ENCODE measurements around the gene SELENOT. TPM values are rescaled to one million over a fixed set of nuclear protein-coding genes. Genes with fewer than 3 reads are reported as not detected.

Gene SELENOT
- total and polyA plus RNA-seq, 3 donors from 2014 or later = 118 to 190 (median 135) TPM

DNA sequence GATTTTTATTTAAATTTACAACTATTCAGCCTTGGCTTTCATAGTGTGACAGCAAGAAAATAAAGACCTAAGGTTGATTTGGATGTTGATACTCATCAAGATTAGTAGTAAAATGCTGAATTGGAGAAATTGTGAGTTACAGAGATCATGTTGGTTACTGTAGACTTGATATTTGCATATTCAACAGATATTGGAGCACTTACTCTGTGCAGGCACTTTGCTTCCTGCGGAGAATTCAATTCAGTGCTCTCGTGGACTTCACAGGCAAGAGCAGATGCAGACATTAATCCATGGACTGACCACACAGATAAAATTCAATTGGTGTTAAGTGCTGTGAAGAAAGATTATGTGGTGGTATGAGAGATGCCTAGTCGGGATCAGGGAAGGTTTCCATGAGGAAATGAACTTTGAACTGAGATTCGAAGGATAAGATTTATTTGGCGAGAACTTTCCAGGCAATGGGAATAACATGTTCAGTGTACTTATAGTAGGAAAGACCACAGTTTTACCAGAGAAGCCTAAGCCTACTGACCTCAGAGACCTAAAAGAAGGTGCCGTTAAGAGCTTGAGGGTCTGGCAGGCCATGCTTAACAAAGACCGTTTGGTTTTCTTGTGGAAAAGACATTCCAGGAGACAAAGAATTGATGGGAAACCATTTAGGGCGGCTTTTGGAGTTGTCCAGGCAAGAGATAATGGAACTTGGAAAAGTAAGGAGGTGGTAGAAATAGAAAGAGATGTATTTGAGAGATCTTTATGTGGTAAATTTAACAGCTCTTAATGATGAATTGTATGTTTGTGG is 4.3 kb downstream of the SELENOT start:
- Histone ChIP-seq H3K27ac (no peak overlapping the region), H3K27me3 (no peaks in the 10 kb centered on the region), H3K4me1 (peaks cover 5% of the 10 kb centered on the region), H3K4me3 (no peak overlapping the region), H3K9me3 (no peaks in the 10 kb centered on the region), H3K36me3 (ENCODE audit: low read depth, missing control alignments) (no peaks in the 10 kb centered on the region)
- TF ChIP-seq POLR2A (IDR thresholded peaks at IDR 0.05) = no peak
- TF ChIP-seq, protein P1, sequence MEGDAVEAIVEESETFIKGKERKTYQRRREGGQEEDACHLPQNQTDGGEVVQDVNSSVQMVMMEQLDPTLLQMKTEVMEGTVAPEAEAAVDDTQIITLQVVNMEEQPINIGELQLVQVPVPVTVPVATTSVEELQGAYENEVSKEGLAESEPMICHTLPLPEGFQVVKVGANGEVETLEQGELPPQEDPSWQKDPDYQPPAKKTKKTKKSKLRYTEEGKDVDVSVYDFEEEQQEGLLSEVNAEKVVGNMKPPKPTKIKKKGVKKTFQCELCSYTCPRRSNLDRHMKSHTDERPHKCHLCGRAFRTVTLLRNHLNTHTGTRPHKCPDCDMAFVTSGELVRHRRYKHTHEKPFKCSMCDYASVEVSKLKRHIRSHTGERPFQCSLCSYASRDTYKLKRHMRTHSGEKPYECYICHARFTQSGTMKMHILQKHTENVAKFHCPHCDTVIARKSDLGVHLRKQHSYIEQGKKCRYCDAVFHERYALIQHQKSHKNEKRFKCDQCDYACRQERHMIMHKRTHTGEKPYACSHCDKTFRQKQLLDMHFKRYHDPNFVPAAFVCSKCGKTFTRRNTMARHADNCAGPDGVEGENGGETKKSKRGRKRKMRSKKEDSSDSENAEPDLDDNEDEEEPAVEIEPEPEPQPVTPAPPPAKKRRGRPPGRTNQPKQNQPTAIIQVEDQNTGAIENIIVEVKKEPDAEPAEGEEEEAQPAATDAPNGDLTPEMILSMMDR (IDR thresholded peaks at IDR 0.05) = no peak
- intact Hi-C loops (cut with DNase I; ENCODE audit: low total_unique reads) = no loop called here
- no peak for DNase-seq
- 88 to 91% methylated on average over 8 of the region's 8 CpGs for WGBS, 2 donors

GRCh38 chr3:150609988-150610387 is 6.9 kb downstream of the SELENOT start:
- DNase-seq = no peak
- TF ChIP-seq, protein P1 (IDR thresholded peaks at IDR 0.05) = no peak
- no peak for TF ChIP-seq POLR2A (IDR thresholded peaks at IDR 0.05)
- no peaks in the 10 kb centered on the region for H3K9me3 ChIP-seq
- 0% methylated on average over 1 of the region's 1 CpG for WGBS, 2 donors
- peaks cover 3% of the 10 kb centered on the region for H3K4me1 ChIP-seq
- no peaks in the 10 kb centered on the region for H3K27me3 ChIP-seq
- H3K27ac ChIP-seq = no peak overlapping the region
- no peak overlapping the region for H3K4me3 ChIP-seq
- H3K36me3 ChIP-seq (ENCODE audit: low read depth, missing control alignments) = no peaks in the 10 kb centered on the region
- intact Hi-C loops (cut with DNase I; ENCODE audit: low total_unique reads) = no loop called here

DNA sequence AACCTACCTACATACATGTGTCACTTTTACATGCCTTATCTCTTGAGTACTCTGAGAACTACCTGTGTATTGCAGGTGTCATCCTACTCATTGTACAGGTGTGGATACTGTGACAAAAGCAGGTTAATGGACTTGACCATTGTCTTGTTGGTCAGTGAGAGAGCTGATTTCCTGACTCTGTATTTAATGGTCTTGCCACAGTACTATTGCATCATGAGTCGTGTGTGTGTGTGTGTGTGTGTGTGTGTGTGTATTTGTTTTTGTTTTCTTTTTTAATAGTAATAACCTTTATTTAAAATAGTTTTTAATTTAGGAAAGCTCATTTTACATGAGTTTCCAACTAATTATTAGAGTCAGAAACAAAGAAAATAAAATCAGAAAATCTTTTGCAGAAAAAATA is 7.7 kb downstream of the SELENOT start:
- H3K4me3 ChIP-seq = no peak overlapping the region
- no peaks in the 10 kb centered on the region for H3K36me3 ChIP-seq (ENCODE audit: low read depth, missing control alignments)
- WGBS, 2 donors = 41 to 79% methylated on average over 1 of the region's 1 CpG
- intact Hi-C loops (cut with DNase I; ENCODE audit: low total_unique reads) = no loop called here
- H3K9me3 ChIP-seq = no peaks in the 10 kb centered on the region
- H3K27me3 ChIP-seq = no peaks in the 10 kb centered on the region
- no peak for DNase-seq
- peaks cover 3% of the 10 kb centered on the region for H3K4me1 ChIP-seq
- no peak overlapping the region for H3K27ac ChIP-seq
- no peak for TF ChIP-seq POLR2A (IDR thresholded peaks at IDR 0.05)
- TF ChIP-seq, protein P1 (IDR thresholded peaks at IDR 0.05) = no peak

DNA sequence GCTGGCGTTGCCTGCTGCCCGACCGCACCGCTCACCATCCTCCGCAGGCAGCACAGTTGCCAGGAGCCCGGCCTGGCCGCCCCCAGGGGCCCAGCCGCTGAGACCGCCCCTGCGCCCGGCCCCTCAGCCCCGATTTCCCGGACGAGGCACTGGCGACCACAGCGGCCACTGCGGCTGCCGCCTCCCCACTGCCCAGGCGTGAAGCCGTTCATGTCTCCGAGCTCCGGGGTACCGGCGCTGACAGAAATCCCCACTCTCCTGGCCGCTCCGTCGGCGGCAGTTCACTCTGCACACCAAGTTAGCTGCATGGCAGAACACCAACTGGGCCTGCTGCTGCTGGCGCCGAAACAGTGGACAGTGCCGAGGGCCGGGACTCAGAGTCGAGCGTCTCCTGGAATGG is 8.5 kb downstream of the SELENOT start:
- Histone ChIP-seq H3K27me3 (no peaks in the 10 kb centered on the region), H3K9me3 (no peaks in the 10 kb centered on the region), H3K36me3 (ENCODE audit: low read depth, missing control alignments) (no peaks in the 10 kb centered on the region), H3K27ac (no peak overlapping the region), H3K4me1 (peaks cover 3% of the 10 kb centered on the region), H3K4me3 (peak overlapping the region in 1 of 2 donors; percentile 42)
- no peak for TF ChIP-seq POLR2A (IDR thresholded peaks at IDR 0.05)
- TF ChIP-seq, protein P1 (IDR thresholded peaks at IDR 0.05) = no peak
- no peak for DNase-seq
- intact Hi-C loops (cut with DNase I; ENCODE audit: low total_unique reads) = no loop called here
- 83 to 88% methylated on average over 16 to 34 of the region's 34 CpGs for WGBS, 2 donors

DNA sequence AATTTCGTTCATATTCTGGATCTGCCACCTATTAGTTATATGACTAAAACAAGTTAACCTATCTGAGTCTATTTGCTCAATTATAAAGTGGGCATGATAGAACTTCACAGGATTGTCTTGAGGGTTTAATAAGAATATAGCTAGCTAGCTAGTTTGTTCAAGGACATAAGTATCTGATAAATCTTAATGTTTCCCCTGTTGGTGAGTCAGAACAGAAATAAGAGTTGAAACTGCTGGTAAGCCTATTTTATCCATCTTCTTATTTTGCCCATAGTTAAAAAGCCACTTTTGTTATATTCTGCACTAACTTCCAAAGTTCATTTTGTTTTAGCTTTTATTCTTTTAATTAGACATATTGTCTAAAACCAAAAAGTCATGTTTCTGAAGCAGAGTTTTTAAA is 9.4 kb downstream of the SELENOT start:
- TF ChIP-seq POLR2A (IDR thresholded peaks at IDR 0.05) = no peak
- TF ChIP-seq, protein P1 (IDR thresholded peaks at IDR 0.05) = no peak
- WGBS, 2 donors = 63 to 73% methylated on average over 1 of the region's 1 CpG
- intact Hi-C loops (cut with DNase I; ENCODE audit: low total_unique reads) = no loop called here
- Histone ChIP-seq H3K27ac (no peak overlapping the region), H3K4me3 (no peak overlapping the region), H3K27me3 (no peaks in the 10 kb centered on the region), H3K4me1 (peaks cover 3% of the 10 kb centered on the region), H3K36me3 (ENCODE audit: low read depth, missing control alignments) (no peaks in the 10 kb centered on the region), H3K9me3 (no peaks in the 10 kb centered on the region)
- DNase-seq = no peak

Measured in testis (tissue), 3 donors.